HG03432 (cell line): ENCODE measurements around the gene KCNK3.
A peak's percentile ranks its signal among the peaks of the same experiment; 100 is the strongest.
"Not testable (repeated sequence)": the region's sequence is repeated elsewhere in the genome, so short reads cannot be mapped to it uniquely, and the experiment has no call there.

ENCODE experiments used
- ATAC-seq: cut with Tn5 transposase; IDR thresholded peaks from one replicate; pipeline ENCODE4 v1.9.1; 2021; ENCODE audit warnings: mild to moderate bottlenecking, moderate library complexity; ENCODE audit not compliant: unreplicated experiment

KCNK3 gene

DNA sequence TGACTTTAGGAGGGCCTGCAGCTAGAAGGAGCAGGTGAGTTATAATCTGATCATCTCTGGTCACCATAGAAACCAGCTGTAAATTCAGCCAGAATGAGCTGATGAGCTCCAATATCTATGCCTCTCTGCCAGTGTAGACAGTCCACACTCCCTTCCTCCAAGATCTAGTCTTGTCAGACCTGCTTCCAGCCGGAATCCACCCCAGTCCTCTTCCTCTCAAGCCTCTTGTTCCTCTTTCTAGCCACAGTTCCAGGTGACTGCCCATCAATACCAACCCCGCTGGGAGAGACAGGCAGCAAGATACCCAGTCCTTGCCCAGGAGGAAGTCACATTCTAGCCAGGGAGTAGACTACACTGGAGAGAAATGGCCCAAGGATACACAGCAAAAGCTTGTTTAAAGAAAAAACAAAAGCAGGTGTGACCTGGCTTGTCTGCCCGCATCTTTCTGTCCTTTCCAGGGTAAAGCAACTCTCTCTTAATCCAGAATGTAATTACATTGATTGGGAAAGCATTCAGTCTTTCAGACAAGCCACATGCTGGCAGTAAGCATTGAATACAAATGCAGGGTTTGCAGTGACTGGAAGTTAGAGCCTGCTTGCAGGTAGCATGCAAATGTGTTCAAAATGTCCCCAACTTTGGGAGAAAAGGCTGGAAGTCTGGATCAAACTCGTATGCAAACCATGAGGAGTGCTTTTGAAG lies 62.6 kb downstream of the KCNK3 start:
- no peak for ATAC-seq

- no peak for ATAC-seq
These were observed 63.8 kb downstream of the KCNK3 start for GRCh38 chr2:26756337-26756736.

GRCh38 chr2:26757873-26758789 lies 65.6 kb downstream of the KCNK3 start:
- ATAC-seq, result peak; percentile 59

GRCh38 chr2:26758790-26759321 lies 66.3 kb downstream of the KCNK3 start:
- ATAC-seq, result no peak

GRCh38 chr2:26759845-26760244 lies 67.3 kb downstream of the KCNK3 start:
- no peak for ATAC-seq

DNA sequence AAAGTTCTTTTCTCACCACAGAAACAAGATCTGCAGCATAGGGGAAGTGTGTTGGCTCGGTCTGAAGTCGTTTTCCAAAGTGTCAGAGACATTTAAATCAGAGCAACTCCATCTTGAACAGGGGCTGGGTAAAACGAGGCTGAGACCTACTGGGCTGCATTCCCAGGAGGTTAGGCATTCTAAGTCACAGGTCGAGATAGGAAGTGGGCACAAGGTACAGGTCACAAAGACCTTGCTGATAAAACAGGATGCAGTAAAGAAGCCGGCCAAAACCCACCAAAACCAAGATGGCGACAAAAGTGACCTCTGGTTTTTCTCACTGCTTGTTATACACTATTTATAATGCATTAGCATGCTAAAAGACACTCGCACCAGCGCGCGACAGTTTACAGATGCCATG lies 68.5 kb downstream of the KCNK3 start:
- ATAC-seq, result not testable (repeated sequence)

DNA sequence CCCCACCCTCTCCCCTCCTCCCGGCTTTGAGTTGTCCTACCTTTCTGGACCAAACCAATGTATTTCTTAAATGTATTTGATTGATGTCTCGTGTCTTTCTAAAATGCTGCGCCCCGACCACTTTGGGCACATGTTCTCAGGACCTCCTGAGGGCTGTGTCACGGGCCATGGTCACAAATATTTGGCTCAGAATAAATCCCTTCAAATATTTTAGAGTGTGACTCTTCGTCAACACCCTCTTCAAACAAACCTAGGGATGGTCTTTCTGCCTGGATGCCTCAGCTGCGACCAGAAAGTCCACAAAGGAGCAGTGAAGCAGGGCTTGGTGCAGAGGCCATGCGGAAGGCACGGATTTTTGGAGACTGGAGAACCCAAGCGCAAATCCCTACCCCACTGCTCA lies 70.5 kb downstream of the KCNK3 start:
- ATAC-seq, result no peak

- peak; percentile 90 for ATAC-seq
These were observed 71.8 kb downstream of the KCNK3 start, which contains the start of gene SLC35F6 for GRCh38 chr2:26764078-26764887. TSS of gene SLC35F6 (plus strand) at chr2:26764284. CDS start at chr2:26764350, 66 bp downstream.

DNA sequence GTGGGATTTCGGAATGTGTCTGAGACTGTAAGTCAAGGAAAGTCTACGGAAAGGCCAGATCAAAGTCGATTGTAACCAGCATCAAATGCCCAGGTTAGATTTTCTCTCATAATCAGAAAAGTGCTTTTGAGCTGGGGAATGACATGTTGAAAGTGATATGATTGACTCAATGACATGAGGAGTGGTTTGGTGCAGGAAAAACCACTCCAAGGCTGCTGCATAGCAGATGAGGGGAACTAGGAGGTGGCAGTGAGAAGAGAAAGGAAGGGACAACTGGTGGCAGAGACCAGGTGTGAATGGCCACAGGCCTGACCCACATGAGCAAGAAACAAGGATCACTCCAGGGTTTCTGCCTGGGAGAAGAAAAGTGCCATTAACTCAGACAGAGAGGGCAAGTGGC lies 72.4 kb downstream of the KCNK3 start:
- ATAC-seq, result no peak

GRCh38 chr2:26765475-26766200 lies 73.1 kb downstream of the KCNK3 start:
- no peak for ATAC-seq

GRCh38 chr2:26767129-26767528 lies 74.6 kb downstream of the KCNK3 start:
- ATAC-seq, result no peak

GRCh38 chr2:26767894-26768487 lies 75.5 kb downstream of the KCNK3 start:
- ATAC-seq, result no peak

DNA sequence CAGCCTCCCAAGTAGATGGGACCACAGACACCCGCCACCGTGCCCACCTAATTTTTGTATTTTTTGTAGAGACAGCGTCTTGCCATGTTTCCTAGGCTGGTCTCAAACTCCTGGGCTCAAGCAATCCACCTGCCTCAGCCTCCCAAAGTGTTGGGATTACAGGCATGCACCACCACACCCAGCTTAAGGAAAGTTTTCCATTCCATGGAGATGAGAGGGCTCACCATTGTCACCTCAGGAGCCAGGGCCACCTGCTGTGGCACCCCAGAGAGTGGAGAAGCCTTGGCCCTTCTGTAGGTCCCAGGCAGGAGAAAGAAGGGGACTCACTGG lies 76.2 kb downstream of the KCNK3 start:
- no peak for ATAC-seq

DNA sequence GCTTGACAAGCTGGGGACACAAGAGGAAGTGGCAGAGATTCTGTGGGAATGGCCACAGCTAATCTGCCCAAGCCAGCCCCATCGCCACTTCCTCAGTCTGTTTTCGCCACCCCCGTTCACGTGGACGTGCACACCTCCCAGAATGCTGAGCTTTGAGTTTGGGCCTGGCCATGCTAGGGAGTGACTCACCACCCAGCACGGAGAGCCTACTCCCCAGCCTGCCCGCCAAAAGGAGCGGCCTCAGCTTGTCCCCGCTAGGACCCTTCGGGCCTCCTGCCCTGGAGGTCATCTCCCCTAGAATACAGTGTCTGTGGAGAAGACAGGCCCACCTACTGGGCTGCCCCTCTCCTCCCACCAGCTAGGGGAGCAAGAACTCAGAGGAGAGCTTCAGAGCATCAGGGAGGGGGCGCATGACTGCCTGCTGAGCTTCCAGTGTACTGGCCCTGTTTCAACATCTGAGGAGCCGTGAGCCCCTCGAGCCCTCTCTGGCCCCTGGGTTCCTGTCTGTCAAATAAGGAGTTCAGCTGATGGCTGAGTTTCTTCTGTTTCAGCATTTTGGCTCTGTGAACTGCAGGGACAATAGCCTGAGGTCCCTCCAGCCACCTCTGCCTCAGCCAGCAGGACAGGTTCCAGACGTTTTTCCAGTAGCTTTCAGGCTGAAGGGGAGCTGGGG lies 76.7 kb downstream of the KCNK3 start:
- no peak for ATAC-seq

DNA sequence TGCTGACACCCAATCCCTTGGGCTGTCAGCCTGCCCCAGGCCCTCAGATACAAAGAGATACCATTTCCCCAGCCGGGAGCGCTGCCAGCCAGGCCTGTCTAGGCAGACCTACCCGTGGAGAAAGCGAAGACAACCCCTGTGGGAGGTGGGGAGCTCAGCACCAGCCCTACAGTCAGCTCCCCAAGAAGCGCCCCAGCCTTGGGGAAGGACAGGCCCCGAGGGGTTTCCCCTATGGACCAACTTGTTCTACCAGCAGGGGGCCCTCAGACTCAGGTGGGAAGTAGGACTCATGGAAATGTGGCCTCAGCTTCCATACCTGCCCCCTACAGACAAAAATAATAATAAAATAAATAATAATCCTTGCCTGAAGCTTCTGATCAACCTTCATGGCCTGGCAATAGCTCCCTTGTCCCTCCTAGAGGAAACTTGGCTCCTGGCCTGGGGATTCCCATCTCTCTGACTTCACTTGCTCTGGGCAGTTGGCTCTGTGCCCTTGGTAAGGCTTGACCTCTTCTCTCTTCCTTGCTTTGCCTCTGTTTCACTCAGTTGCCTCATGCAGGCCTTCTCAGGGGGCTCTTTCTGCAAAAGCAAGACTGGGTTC lies 78.6 kb downstream of the KCNK3 start:
- ATAC-seq, result no peak

- no peak for ATAC-seq
These were observed 79.8 kb downstream of the KCNK3 start for GRCh38 chr2:26772064-26773001.

GRCh38 chr2:26776195-26776800 lies 83.8 kb downstream of the KCNK3 start:
- ATAC-seq, result no peak

DNA sequence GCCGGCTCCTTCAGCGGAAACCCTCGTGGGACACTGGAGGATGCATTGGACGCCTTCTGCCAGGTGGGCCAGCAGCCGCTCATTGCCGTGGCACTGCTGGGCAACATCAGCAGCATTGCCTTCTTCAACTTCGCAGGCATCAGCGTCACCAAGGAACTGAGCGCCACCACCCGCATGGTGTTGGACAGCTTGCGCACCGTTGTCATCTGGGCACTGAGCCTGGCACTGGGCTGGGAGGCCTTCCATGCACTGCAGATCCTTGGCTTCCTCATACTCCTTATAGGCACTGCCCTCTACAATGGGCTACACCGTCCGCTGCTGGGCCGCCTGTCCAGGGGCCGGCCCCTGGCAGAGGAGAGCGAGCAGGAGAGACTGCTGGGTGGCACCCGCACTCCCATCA lies 85.6 kb downstream of the KCNK3 start:
- ATAC-seq, result no peak
